Upper lobe of left lung (tissue), 6 donors: ENCODE data around the gene CFAP161. TPM values are rescaled to one million over a fixed set of nuclear protein-coding genes. Genes with fewer than 3 reads are reported as not detected.

Source experiments
- ATAC-seq, 2 donors: fragments of 200-7000 bp; cut with Tn5 transposase; one replicate each; pipeline ENCODE4 v1.9.1; 2022; ENCODE audit warnings: mild to moderate bottlenecking in 2 of 2, moderate library complexity in 2 of 2; ENCODE audit not compliant: low FRiP score in 2 of 2
- DNase-seq, 2 donors: peaks; one replicate each; pipeline ENCODE4 v3.0.0-alpha.2; 2019 to 2020
- H3K27ac ChIP-seq, 4 donors: fragments of 200-600 bp; sonication (generic); one replicate each; pipeline ENCODE4 v1.5.1; 2016 to 2019
- H3K27me3 ChIP-seq, 4 donors: fragments of 200-600 bp; sonication (generic); one replicate each; pipeline ENCODE4 v1.5.1; 2017 to 2019
- H3K36me3 ChIP-seq, 4 donors: fragments of 200-600 bp; sonication (generic); one replicate each; pipeline ENCODE4 v1.5.1; 2016 to 2019
- H3K4me1 ChIP-seq, 4 donors: fragments of 200-600 bp; sonication (generic); one replicate each; pipeline ENCODE4 v1.5.1; 2018 to 2019
- H3K4me3 ChIP-seq, 4 donors: fragments of 200-600 bp; sonication (generic); one replicate each; pipeline ENCODE4 v1.5.1; 2017 to 2019; ENCODE audit warnings: mild to moderate bottlenecking in 2 of 4, moderate library complexity in 1 of 4
- H3K9me3 ChIP-seq, 4 donors: fragments of 200-600 bp; sonication (generic); one replicate each; pipeline ENCODE4 v1.5.1; 2018 to 2019
- EP300 ChIP-seq, 4 donors: sonication (generic); formaldehyde crosslinking; IDR thresholded peaks; one replicate each; pipeline ENCODE4 v1.5.1; 2017; ENCODE audit warnings: antibody characterized with exemption in 4 of 4, control low read depth in 2 of 4
- POLR2A ChIP-seq, 4 donors: fragments of 450-650 bp; IDR thresholded peaks; one replicate each; pipeline ENCODE4 v1.5.1; 2016 to 2017; ENCODE audit warnings: antibody characterized with exemption in 4 of 4, mild to moderate bottlenecking in 2 of 4
- POLR2AphosphoS5 ChIP-seq, 2 donors: sonication (generic); formaldehyde crosslinking; IDR thresholded peaks; one replicate each; pipeline ENCODE4 v1.5.1; 2017; ENCODE audit warnings: antibody characterized with exemption in 2 of 2
- WGBS, 2 donors: methylation state at CpG; one replicate each; pipeline ENCODE4 v1.1.5; 2017 to 2018; 5-methylcytosine and 5-hydroxymethylcytosine counted together
- total RNA-seq, 6 donors: library from RNA; depleted of rRNA in 4 of 6; stranded (reverse); fragments of >200 nt in 4 of 6; gene quantifications; one replicate each; pipeline versions ENCODE4 v1.1.0 to v1.2.1, GENCODE V29; 2016 to 2021
- TF ChIP-seq, protein P1 (sequence below), 6 experiments: fragments of 450-650 bp in 4 of 6; fragments of 200-600 bp in 2 of 6; sonication (generic) in 2 of 6; IDR thresholded peaks; one replicate each; pipeline ENCODE4 v1.5.1; 2016 to 2019; ENCODE audit warnings: antibody characterized with exemption in 6 of 6
- donor health status: DM: no; HTN: no; CAD: no; lungs with moderate emphysema.
- donor health status: DM: no; HTN: yes; CAD: no; lungs with severe emphysema.

CFAP161 gene
- total RNA-seq, 6 donors from 2014 or later: 1.2 to 9.0 (median 2.6) TPM

GRCh38 chr15:81095690-81096365 lies 38.2 kb upstream of the CFAP161 start:
- Histone ChIP-seq H3K9me3 (no peaks in the 10 kb centered on the region), H3K4me1 (peaks cover 4 to 29% (median 19%) of the 10 kb centered on the region in 4 donors), H3K36me3 (no peaks in the 10 kb centered on the region), H3K27me3 (no peaks in the 10 kb centered on the region), H3K27ac (peak overlapping the region in 3 of 4 donors; percentile 26 to 78 (median 37)), H3K4me3 (no peak overlapping the region)
- ATAC-seq (no peak), DNase-seq (no peak)
- TF ChIP-seq POLR2A (IDR thresholded peaks at IDR 0.05) (no peak), POLR2AphosphoS5 (IDR thresholded peaks at IDR 0.05) (no peak), EP300 (IDR thresholded peaks at IDR 0.05) (no peak)
- TF ChIP-seq, protein P1, sequence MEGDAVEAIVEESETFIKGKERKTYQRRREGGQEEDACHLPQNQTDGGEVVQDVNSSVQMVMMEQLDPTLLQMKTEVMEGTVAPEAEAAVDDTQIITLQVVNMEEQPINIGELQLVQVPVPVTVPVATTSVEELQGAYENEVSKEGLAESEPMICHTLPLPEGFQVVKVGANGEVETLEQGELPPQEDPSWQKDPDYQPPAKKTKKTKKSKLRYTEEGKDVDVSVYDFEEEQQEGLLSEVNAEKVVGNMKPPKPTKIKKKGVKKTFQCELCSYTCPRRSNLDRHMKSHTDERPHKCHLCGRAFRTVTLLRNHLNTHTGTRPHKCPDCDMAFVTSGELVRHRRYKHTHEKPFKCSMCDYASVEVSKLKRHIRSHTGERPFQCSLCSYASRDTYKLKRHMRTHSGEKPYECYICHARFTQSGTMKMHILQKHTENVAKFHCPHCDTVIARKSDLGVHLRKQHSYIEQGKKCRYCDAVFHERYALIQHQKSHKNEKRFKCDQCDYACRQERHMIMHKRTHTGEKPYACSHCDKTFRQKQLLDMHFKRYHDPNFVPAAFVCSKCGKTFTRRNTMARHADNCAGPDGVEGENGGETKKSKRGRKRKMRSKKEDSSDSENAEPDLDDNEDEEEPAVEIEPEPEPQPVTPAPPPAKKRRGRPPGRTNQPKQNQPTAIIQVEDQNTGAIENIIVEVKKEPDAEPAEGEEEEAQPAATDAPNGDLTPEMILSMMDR (IDR thresholded peaks at IDR 0.05): no peak
- WGBS, 2 donors: 72 to 76% methylated on average over 12 of the region's 12 CpGs

DNA sequence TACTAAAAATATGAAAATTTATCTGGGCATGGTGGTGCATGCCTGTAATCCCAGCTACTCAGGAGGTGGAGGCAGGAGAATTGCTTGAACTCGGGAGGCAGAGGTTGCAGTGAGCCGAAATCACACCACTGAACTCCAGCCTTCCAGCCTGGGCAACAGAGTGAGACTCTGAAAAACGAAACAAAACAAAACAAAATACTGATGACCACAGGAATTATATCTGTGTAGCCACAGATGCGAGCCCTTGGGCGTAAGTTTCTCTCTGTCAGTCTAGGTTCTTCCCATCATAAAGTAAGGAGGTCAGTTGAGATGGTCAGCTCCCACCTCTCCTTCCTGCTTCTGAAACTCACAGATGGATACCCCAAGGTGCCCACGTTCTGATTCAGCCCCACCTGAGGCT lies 37.7 kb upstream of the CFAP161 start:
- Histone ChIP-seq H3K9me3 (no peaks in the 10 kb centered on the region), H3K36me3 (no peaks in the 10 kb centered on the region), H3K4me1 (peaks cover 4 to 29% (median 19%) of the 10 kb centered on the region in 4 donors), H3K27ac (peak overlapping the region in 3 of 4 donors; percentile 26 to 78 (median 44)), H3K4me3 (no peak overlapping the region), H3K27me3 (no peaks in the 10 kb centered on the region)
- TF ChIP-seq, protein P1 (IDR thresholded peaks at IDR 0.05): no peak
- no peak for TF ChIP-seq EP300 (IDR thresholded peaks at IDR 0.05)
- TF ChIP-seq POLR2AphosphoS5 (IDR thresholded peaks at IDR 0.05): no peak
- no peak for TF ChIP-seq POLR2A (IDR thresholded peaks at IDR 0.05)
- no peak for ATAC-seq
- WGBS, 2 donors: 87 to 89% methylated on average over 6 of the region's 6 CpGs
- DNase-seq: no peak

- H3K4me3 ChIP-seq: no peak overlapping the region
- TF ChIP-seq, protein P1 (IDR thresholded peaks at IDR 0.05): no peak
- no peak for TF ChIP-seq EP300 (IDR thresholded peaks at IDR 0.05)
- TF ChIP-seq POLR2AphosphoS5 (IDR thresholded peaks at IDR 0.05): no peak
- no peak for TF ChIP-seq POLR2A (IDR thresholded peaks at IDR 0.05)
- no peaks in the 10 kb centered on the region for H3K9me3 ChIP-seq
- peaks cover 3 to 29% (median 22%) of the 10 kb centered on the region in 4 donors for H3K4me1 ChIP-seq
- ATAC-seq (no peak), DNase-seq (no peak)
- no peaks in the 10 kb centered on the region for H3K27me3 ChIP-seq
- H3K36me3 ChIP-seq: no peaks in the 10 kb centered on the region
- 73 to 76% methylated on average over 10 of the region's 10 CpGs for WGBS, 2 donors
- H3K27ac ChIP-seq: peak overlapping the region in 3 of 4 donors; percentile 26 to 78 (median 44)
Measured at GRCh38 chr15:81097116-81097889, 36.8 kb upstream of the CFAP161 start.

DNA sequence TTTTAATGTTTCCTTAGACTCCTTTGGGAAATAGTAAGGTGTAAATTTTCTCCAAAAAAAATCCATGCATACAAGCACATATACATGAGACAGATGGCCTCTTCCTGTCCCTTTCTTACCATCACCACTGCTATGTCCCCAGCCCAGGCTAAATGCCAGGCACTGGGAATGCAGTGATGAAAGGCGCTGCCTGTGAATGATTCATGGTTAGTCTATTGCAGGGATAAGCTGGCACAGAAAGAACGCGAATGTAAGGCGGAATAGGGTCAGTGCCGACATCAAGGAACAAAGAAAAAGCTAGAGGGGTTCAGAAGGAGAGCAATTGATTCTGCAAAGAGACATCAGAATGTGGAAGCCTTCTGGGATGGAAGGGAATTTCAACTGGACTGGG lies 36.2 kb upstream of the CFAP161 start:
- H3K9me3 ChIP-seq: no peaks in the 10 kb centered on the region
- H3K4me1 ChIP-seq: peaks cover 0 to 29% (median 18%) of the 10 kb centered on the region in 4 donors
- H3K27me3 ChIP-seq: no peaks in the 10 kb centered on the region
- TF ChIP-seq POLR2A (IDR thresholded peaks at IDR 0.05): no peak
- no peak for TF ChIP-seq POLR2AphosphoS5 (IDR thresholded peaks at IDR 0.05)
- TF ChIP-seq, protein P1 (IDR thresholded peaks at IDR 0.05): no peak
- H3K4me3 ChIP-seq: no peak overlapping the region
- DNase-seq (no peak), ATAC-seq (no peak)
- H3K27ac ChIP-seq: peak overlapping the region in 3 of 4 donors; percentile 26 to 78 (median 44)
- no peaks in the 10 kb centered on the region for H3K36me3 ChIP-seq
- WGBS, 2 donors: 56 to 58% methylated on average over 5 of the region's 5 CpGs
